PC-9 (cell line): ENCODE results near the gene MACROD2.

Experiments
- CTCF ChIP-seq: fragments of 200-600 bp; sonication (generic); conservative IDR thresholded peaks from 2 replicates; pipeline ENCODE4 v1.6.1; 2017; ENCODE audit warnings: mixed run types, antibody characterized with exemption, mild to moderate bottlenecking, moderate library complexity
- EZH2 ChIP-seq: fragments of 200-600 bp; sonication (generic); IDR thresholded peaks from 2 replicates; pipeline ENCODE4 v1.8.0; 2017; ENCODE audit warnings: antibody characterized with exemption, low read depth

GRCh38 chr20:15498926-15499325, 1503.6 kb downstream of the MACROD2 start:
- TF ChIP-seq CTCF, result no peak
- no peak for TF ChIP-seq EZH2
